Neural cell (in vitro differentiated cells): ENCODE data around the gene SDK2. TPM values are rescaled to one million over a fixed set of nuclear protein-coding genes. Genes with fewer than 3 reads are reported as not detected.

Experiments
- H2AFZ ChIP-seq: fragments of 200-600, 300-800 bp; sonication (generic), shearing (Covaris generic); 2 replicates; pipeline ENCODE4 v1.6.0; 2014; ENCODE audit warnings: low read depth, mild to moderate bottlenecking, antibody characterized with exemption, low read length, moderate library complexity
- H3F3A ChIP-seq: fragments of 200-600 bp; shearing (Covaris generic); 2 replicates; pipeline ENCODE4 v1.6.1; 2016; ENCODE audit warnings: mild to moderate bottlenecking, moderate library complexity, mixed read lengths, antibody characterized with exemption, low read length; ENCODE audit not compliant: insufficient read depth, poor library complexity, severe bottlenecking
- H3K27ac ChIP-seq: fragments of 200-600, 300-800 bp; sonication (generic), shearing (Covaris generic); 2 replicates; pipeline ENCODE4 v1.5.1; 2014; ENCODE audit warnings: mild to moderate bottlenecking, low read length, moderate library complexity
- H3K27me3 ChIP-seq: fragments of 300-800, 200-600 bp; sonication (generic), shearing (Covaris generic); 2 replicates; pipeline ENCODE4 v1.6.0; 2014; ENCODE audit warnings: mild to moderate bottlenecking, low read depth, low read length, moderate library complexity; ENCODE audit not compliant: insufficient read depth
- H3K36me3 ChIP-seq: fragments of 300-800, 200-600 bp; sonication (generic), shearing (Covaris generic); 2 replicates; pipeline ENCODE4 v1.5.1; 2014; ENCODE audit warnings: mild to moderate bottlenecking, antibody characterized with exemption, low read length, moderate library complexity; ENCODE audit not compliant: insufficient read depth
- H3K4me2 ChIP-seq: fragments of 300-800, 200-600 bp; sonication (generic), shearing (Covaris generic); 2 replicates; pipeline ENCODE4 v1.6.0; 2014; ENCODE audit warnings: mild to moderate bottlenecking, low read length
- H3K4me3 ChIP-seq: fragments of 300-800, 200-600 bp; sonication (generic), shearing (Covaris generic); 2 replicates; pipeline ENCODE4 v1.5.1; 2014; ENCODE audit warnings: mild to moderate bottlenecking, low read length, moderate library complexity
- H3K79me2 ChIP-seq: fragments of 200-600 bp; shearing (Covaris generic); replicated peaks from 2 replicates; pipeline ENCODE4 v1.6.0; 2014; ENCODE audit warnings: mild to moderate bottlenecking, low read length, moderate library complexity; ENCODE audit not compliant: insufficient read depth
- H3K9ac ChIP-seq: fragments of 300-800, 200-600 bp; sonication (generic), shearing (Covaris generic); 2 replicates; pipeline ENCODE4 v1.6.1; 2016; ENCODE audit warnings: mild to moderate bottlenecking, low read length, mixed read lengths
- H3K9me2 ChIP-seq: fragments of 200-600 bp; shearing (Covaris generic); 2 replicates; pipeline ENCODE4 v1.6.1; 2016; ENCODE audit warnings: mild to moderate bottlenecking, low read length, mixed read lengths; ENCODE audit not compliant: insufficient read depth
- H3K9me3 ChIP-seq: fragments of 200-600, 300-800 bp; sonication (generic), shearing (Covaris generic); 2 replicates; pipeline ENCODE4 v1.6.1; 2016; ENCODE audit warnings: mild to moderate bottlenecking, mixed run types, low read length, moderate library complexity, mixed read lengths
- H4K20me1 ChIP-seq: fragments of 200-600 bp; shearing (Covaris generic); 2 replicates; pipeline ENCODE4 v1.6.1; 2016; ENCODE audit warnings: mild to moderate bottlenecking, mixed run types; ENCODE audit not compliant: insufficient read depth
- EP300 ChIP-seq: fragments of 450-650 bp; conservative IDR thresholded peaks from 2 replicates; pipeline ENCODE4 v1.6.1; 2014; ENCODE audit warnings: antibody characterized with exemption, mild to moderate bottlenecking, moderate library complexity; ENCODE audit not compliant: poor library complexity, severe bottlenecking
- EZH2 ChIP-seq: fragments of 200-600, 300-800 bp; shearing (Covaris generic), sonication (generic); IDR thresholded peaks from 2 replicates; pipeline ENCODE4 v1.6.1; 2014; ENCODE audit warnings: antibody characterized with exemption, low read length, borderline replicate concordance, mild to moderate bottlenecking; ENCODE audit not compliant: insufficient read depth, poor library complexity, severe bottlenecking
- MXI1 ChIP-seq: fragments of 450-650 bp; conservative IDR thresholded peaks from 2 replicates; pipeline ENCODE4 v1.6.1; 2014; ENCODE audit warnings: antibody characterized with exemption, mild to moderate bottlenecking; ENCODE audit not compliant: poor library complexity, severe bottlenecking
- POLR2AphosphoS5 ChIP-seq: IDR thresholded peaks from 2 replicates; pipeline ENCODE4 v1.6.1; 2012
- RAD21 ChIP-seq: fragments of 450-650 bp; conservative IDR thresholded peaks from 2 replicates; pipeline ENCODE4 v1.6.1; 2014; ENCODE audit warnings: antibody characterized with exemption, mild to moderate bottlenecking, moderate library complexity
- SMC3 ChIP-seq: fragments of 450-650 bp; conservative IDR thresholded peaks from 2 replicates; pipeline ENCODE4 v1.6.1; 2014; ENCODE audit warnings: antibody characterized with exemption, mild to moderate bottlenecking, moderate library complexity; ENCODE audit not compliant: poor library complexity
- TAF1 ChIP-seq: IDR thresholded peaks from 2 replicates; pipeline ENCODE4 v1.6.1; 2012; ENCODE audit warnings: low read depth
- polyA plus RNA-seq: library from polyadenylated mRNA; depleted of rRNA; stranded (reverse); fragments of >200 nt; gene quantifications from 2 replicates; pipeline ENCODE4 v1.2.3, GENCODE V29; 2014
- TF ChIP-seq, protein P1 (sequence below): fragments of 450-650 bp; IDR thresholded peaks from 2 replicates; pipeline ENCODE4 v1.5.1; 2014; ENCODE audit warnings: antibody characterized with exemption, mild to moderate bottlenecking, moderate library complexity; ENCODE audit not compliant: poor library complexity, severe bottlenecking
- TF ChIP-seq, protein P2 (sequence below): IDR thresholded peaks from 2 replicates; pipeline ENCODE4 v1.6.1; 2012; ENCODE audit warnings: borderline replicate concordance

Gene SDK2
- polyA plus RNA-seq, 1 donor from 2014 or later, result 0.73 TPM

DNA sequence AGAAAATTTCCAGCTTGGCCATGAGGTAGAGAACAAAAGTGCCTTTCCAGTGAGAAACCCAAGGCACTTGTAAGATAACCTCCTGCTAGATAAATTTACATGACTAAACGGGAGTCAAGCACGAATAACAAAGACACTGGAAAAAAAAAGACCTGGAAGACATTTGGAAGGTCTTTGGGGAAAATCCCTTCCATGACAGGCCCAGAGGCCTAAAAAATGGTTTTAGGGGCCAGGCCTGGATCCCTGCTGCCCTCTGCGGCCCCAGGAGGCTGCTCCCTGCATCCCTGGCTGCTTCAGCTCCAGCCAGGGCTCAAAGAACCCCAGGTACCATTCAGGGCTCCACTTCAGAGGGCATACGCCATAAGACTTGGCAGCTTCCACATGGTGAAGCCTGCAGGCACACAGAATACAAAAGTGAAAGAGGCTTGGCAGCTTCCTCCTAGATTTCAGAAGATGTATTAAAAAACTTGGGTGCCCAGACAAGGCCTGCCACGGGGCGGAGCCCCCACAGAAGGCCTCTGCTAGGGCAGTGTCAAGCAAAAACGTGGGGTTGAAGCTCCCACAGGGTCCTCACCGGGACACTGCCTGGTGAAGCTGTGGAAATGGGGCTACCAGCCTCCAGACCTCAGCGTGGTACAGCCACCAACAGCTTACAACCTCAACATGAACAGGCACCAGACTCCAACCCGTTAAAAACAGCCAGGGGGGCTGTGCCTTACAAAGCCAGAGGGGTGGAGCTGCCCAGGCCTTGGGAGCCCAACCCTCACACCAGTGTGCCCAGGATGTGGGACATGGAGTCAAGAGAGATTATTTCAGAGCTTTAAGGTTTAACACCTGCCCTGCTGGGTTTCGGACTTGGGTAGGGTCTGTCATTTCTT lies 77.1 kb downstream of the SDK2 start:
- no peaks in the 10 kb centered on the region for H3K27me3 ChIP-seq
- no peak overlapping the region for H3K4me3 ChIP-seq
- H2AFZ ChIP-seq, result no peak overlapping the region
- no peaks in the 10 kb centered on the region for H3K9me3 ChIP-seq
- no peaks in the 10 kb centered on the region for H3K9me2 ChIP-seq
- no peaks in the 10 kb centered on the region for H4K20me1 ChIP-seq
- no peaks in the 10 kb centered on the region for H3K79me2 ChIP-seq
- H3K9ac ChIP-seq, result no peak overlapping the region
- TF ChIP-seq, protein P1, sequence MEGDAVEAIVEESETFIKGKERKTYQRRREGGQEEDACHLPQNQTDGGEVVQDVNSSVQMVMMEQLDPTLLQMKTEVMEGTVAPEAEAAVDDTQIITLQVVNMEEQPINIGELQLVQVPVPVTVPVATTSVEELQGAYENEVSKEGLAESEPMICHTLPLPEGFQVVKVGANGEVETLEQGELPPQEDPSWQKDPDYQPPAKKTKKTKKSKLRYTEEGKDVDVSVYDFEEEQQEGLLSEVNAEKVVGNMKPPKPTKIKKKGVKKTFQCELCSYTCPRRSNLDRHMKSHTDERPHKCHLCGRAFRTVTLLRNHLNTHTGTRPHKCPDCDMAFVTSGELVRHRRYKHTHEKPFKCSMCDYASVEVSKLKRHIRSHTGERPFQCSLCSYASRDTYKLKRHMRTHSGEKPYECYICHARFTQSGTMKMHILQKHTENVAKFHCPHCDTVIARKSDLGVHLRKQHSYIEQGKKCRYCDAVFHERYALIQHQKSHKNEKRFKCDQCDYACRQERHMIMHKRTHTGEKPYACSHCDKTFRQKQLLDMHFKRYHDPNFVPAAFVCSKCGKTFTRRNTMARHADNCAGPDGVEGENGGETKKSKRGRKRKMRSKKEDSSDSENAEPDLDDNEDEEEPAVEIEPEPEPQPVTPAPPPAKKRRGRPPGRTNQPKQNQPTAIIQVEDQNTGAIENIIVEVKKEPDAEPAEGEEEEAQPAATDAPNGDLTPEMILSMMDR, result no peak
- TF ChIP-seq SMC3 (no peak), TAF1 (no peak), RAD21 (no peak), POLR2AphosphoS5 (no peak), MXI1 (no peak), EP300 (no peak), EZH2 (no peak)
- TF ChIP-seq, protein P2, sequence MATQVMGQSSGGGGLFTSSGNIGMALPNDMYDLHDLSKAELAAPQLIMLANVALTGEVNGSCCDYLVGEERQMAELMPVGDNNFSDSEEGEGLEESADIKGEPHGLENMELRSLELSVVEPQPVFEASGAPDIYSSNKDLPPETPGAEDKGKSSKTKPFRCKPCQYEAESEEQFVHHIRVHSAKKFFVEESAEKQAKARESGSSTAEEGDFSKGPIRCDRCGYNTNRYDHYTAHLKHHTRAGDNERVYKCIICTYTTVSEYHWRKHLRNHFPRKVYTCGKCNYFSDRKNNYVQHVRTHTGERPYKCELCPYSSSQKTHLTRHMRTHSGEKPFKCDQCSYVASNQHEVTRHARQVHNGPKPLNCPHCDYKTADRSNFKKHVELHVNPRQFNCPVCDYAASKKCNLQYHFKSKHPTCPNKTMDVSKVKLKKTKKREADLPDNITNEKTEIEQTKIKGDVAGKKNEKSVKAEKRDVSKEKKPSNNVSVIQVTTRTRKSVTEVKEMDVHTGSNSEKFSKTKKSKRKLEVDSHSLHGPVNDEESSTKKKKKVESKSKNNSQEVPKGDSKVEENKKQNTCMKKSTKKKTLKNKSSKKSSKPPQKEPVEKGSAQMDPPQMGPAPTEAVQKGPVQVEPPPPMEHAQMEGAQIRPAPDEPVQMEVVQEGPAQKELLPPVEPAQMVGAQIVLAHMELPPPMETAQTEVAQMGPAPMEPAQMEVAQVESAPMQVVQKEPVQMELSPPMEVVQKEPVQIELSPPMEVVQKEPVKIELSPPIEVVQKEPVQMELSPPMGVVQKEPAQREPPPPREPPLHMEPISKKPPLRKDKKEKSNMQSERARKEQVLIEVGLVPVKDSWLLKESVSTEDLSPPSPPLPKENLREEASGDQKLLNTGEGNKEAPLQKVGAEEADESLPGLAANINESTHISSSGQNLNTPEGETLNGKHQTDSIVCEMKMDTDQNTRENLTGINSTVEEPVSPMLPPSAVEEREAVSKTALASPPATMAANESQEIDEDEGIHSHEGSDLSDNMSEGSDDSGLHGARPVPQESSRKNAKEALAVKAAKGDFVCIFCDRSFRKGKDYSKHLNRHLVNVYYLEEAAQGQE, result no peak
- H3K36me3 ChIP-seq, result no peaks in the 10 kb centered on the region
- H3F3A ChIP-seq, result no peaks in the 10 kb centered on the region
- H3K4me2 ChIP-seq, result no peak overlapping the region
- no peak overlapping the region for H3K27ac ChIP-seq

DNA sequence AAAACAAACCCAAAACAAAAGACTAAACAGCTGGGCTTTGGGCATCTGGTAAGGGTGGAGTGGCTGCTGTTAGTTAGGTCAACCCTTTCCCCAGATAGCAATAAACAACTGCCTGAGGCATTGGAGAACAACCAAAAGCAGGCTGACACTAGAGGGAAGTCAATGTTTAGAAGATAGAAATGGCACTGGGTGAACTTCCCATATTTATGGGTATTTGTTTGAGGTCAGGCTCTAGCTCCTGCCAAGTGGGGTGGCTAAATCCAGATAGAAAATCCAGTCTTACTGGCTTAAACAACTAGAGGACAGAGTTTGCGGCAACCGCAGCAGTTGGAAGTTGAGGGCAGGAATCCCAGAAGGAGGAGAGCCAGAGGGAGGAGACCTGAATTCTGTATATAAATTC lies 79.4 kb downstream of the SDK2 start:
- Histone ChIP-seq H3K9me3 (no peaks in the 10 kb centered on the region), H3K4me3 (no peak overlapping the region), H3K9me2 (no peaks in the 10 kb centered on the region), H3K27me3 (no peaks in the 10 kb centered on the region), H3K9ac (no peak overlapping the region), H2AFZ (no peak overlapping the region), H4K20me1 (no peaks in the 10 kb centered on the region), H3K27ac (no peak overlapping the region), H3K4me2 (no peak overlapping the region), H3K79me2 (no peaks in the 10 kb centered on the region), H3F3A (no peaks in the 10 kb centered on the region), H3K36me3 (no peaks in the 10 kb centered on the region)
- TF ChIP-seq SMC3 (no peak), EP300 (no peak), EZH2 (no peak), TAF1 (no peak), RAD21 (no peak), POLR2AphosphoS5 (no peak), MXI1 (no peak)
- TF ChIP-seq, protein P2, result no peak
- TF ChIP-seq, protein P1, result no peak
